Endothelial cell of umbilical vein (primary cell): Measurements from ENCODE around the gene RCAN1.

Experiments used
- CTCF ChIP-seq, 2 donors: IDR thresholded peaks; 1 replicate in 1 of 2; 2 replicates in 1 of 2; pipeline ENCODE4 v1.5.1; 2011; ENCODE audit warnings: low read length in 2 of 2, mild to moderate bottlenecking in 2 of 2, moderate library complexity in 2 of 2, control low read depth in 1 of 2, inconsistent platforms in 1 of 2, low read depth in 1 of 2; ENCODE audit not compliant: insufficient read depth in 1 of 2; ENCODE audit errors: extremely low read depth in 1 of 2
- POLR2AphosphoS5 ChIP-seq: IDR thresholded peaks from 2 replicates; pipeline ENCODE4 v1.6.1; 2012; ENCODE audit warnings: low read depth, mild to moderate bottlenecking, control low read depth, low read length, moderate library complexity; ENCODE audit not compliant: insufficient read depth

GRCh38 chr21:34550182-34550799 lies 64.6 kb downstream of the RCAN1 start:
- no peak for TF ChIP-seq CTCF (IDR thresholded peaks at IDR 0.05; ENCODE audit: extremely low read depth in 1 of 2, insufficient read depth in 1 of 2, low read depth in 1 of 2, low read length in 2 of 2)
- TF ChIP-seq POLR2AphosphoS5 = no peak
